Lower leg skin (tissue), 4 donors: ENCODE results near the gene FBXO40. TPM values are rescaled to one million over a fixed set of nuclear protein-coding genes. Genes with fewer than 3 reads are reported as not detected.

Source experiments
- DNase-seq, 2 donors: peaks; one replicate each; pipeline ENCODE4 v3.0.0-alpha.2; 2019; ENCODE audit warnings: low spot score in 2 of 2
- H3K4me3 ChIP-seq: fragments of 200-600 bp; sonication (generic); 2 replicates; pipeline ENCODE4 v1.5.1; 2017; ENCODE audit warnings: mild to moderate bottlenecking, low read depth; ENCODE audit not compliant: poor library complexity, severe bottlenecking
- POLR2A ChIP-seq, 2 donors: fragments of 450-650 bp; IDR thresholded peaks; one replicate each; pipeline ENCODE4 v1.6.1; 2016 to 2017; ENCODE audit warnings: antibody characterized with exemption in 2 of 2, mild to moderate bottlenecking in 1 of 2, moderate library complexity in 1 of 2
- WGBS, 2 donors: methylation state at CpG; one replicate each; pipeline ENCODE4 v1.1.5; 2018; 5-methylcytosine and 5-hydroxymethylcytosine counted together
- intact Hi-C: fragments of 100-400 bp; cut with DNase I; formaldehyde crosslinking; loops from one replicate; pipeline ENCODE4 v1.15.0; 2023; ENCODE audit warnings: low total_unique reads
- total RNA-seq, 4 donors: library from RNA; depleted of rRNA; stranded (reverse); fragments of >200 nt; gene quantifications; one replicate each; pipeline ENCODE4 v1.1.0, GENCODE V29; 2016
- TF ChIP-seq, protein P1 (sequence below), 3 donors: fragments of 450-650 bp; IDR thresholded peaks; one replicate each; pipeline ENCODE4 v1.5.1; 2016; ENCODE audit warnings: antibody characterized with exemption in 3 of 3, mild to moderate bottlenecking in 3 of 3, moderate library complexity in 2 of 3

The FBXO40 gene
- total RNA-seq, 4 donors from 2014 or later = not detected

DNA sequence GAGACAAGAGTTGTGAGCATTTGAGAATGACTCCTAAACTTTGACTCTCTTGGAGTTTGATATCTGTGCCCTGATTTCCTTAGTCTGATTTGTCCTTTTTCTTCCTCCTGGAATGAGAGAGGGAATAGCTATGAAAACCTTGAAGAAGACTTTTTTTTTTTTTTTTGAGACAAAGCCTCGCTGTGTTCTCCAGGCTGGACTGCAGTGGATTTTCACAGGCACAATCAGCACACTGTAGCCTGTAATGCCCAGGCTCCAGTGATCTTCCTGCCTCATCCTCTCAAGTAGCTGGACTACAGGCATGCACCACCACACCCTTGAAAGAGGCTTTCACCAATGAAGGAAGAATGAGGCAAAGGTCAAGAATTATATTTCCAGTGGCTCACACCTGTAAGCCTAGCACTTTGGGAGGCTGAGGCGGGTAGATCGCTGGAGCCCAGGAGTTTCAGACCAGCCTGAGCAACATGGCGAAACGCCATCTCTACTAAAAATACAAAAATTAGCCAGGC is 35.7 kb upstream of the FBXO40 start:
- WGBS, 2 donors = 93 to 97% methylated on average over 5 of the region's 5 CpGs
- TF ChIP-seq POLR2A (IDR thresholded peaks at IDR 0.05) = no peak
- TF ChIP-seq, protein P1, sequence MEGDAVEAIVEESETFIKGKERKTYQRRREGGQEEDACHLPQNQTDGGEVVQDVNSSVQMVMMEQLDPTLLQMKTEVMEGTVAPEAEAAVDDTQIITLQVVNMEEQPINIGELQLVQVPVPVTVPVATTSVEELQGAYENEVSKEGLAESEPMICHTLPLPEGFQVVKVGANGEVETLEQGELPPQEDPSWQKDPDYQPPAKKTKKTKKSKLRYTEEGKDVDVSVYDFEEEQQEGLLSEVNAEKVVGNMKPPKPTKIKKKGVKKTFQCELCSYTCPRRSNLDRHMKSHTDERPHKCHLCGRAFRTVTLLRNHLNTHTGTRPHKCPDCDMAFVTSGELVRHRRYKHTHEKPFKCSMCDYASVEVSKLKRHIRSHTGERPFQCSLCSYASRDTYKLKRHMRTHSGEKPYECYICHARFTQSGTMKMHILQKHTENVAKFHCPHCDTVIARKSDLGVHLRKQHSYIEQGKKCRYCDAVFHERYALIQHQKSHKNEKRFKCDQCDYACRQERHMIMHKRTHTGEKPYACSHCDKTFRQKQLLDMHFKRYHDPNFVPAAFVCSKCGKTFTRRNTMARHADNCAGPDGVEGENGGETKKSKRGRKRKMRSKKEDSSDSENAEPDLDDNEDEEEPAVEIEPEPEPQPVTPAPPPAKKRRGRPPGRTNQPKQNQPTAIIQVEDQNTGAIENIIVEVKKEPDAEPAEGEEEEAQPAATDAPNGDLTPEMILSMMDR (IDR thresholded peaks at IDR 0.05) = no peak
- intact Hi-C loops = no loop called here
- no peak for DNase-seq
- no peak overlapping the region for H3K4me3 ChIP-seq

DNA sequence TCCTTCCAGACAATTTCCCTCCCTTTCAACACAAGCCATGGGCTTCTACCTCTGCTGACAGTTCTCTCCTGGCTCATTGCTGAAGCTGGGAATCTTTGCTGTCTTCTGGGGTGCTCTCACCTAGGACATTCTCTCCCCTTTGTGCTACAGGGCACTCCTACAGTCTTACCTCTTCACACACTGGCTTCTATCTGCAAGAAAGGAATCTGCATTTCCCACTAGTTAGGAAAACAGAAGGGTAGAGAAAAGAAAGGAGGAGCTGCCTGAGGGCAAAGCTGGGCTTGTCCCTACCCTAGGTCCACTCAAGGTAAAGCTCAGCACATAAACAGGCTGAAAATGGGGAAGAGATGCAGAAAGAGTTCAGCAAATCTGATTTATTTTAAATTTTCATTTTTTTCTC is 31.0 kb upstream of the FBXO40 start:
- no peak for DNase-seq
- TF ChIP-seq, protein P1 (IDR thresholded peaks at IDR 0.05) = no peak
- no peak for TF ChIP-seq POLR2A (IDR thresholded peaks at IDR 0.05)
- intact Hi-C loops = no loop called here
- no peak overlapping the region for H3K4me3 ChIP-seq

- no peak overlapping the region for H3K4me3 ChIP-seq
- WGBS, 2 donors = 77 to 87% methylated on average over 9 of the region's 9 CpGs
- TF ChIP-seq, protein P1 (IDR thresholded peaks at IDR 0.05) = no peak
- no peak for TF ChIP-seq POLR2A (IDR thresholded peaks at IDR 0.05)
- DNase-seq = no peak
- intact Hi-C loops = no loop called here
These were observed 26.4 kb upstream of the FBXO40 start for GRCh38 chr3:121566773-121567172.

DNA sequence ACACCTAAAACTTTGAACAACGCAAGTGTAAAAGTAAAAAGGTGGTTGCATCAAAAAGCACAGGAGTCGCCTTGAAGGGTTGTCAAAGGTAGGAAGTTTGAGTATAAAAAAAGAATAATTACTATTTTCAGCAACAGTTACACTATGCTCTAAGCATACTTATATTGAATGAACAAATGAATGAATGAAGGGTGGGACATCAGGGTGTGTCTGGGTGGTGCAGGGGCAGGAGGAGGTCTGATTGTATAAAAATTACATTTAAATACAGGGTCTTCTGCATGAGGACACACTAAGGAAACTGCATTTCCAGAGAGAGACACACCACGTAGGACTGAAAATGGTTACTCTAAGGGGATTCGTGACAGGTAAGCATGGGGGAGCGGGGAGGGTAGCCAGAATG is 25.5 kb upstream of the FBXO40 start, which contains the start of gene ARGFX:
TSS of gene ARGFX (plus strand) at position 301 of the 400 bp plus-strand sequence. CDS start 2,765 bp downstream, outside the sequence.
- no peak within 1 kb of the TSS for H3K4me3 ChIP-seq
- WGBS, 2 donors = 92 to 93% methylated on average over 5 of the region's 5 CpGs
- TF ChIP-seq, protein P1 (IDR thresholded peaks at IDR 0.05) = no peak
- TF ChIP-seq POLR2A (IDR thresholded peaks at IDR 0.05) = no peak
- intact Hi-C loops = no loop called here
- no peak for DNase-seq

DNA sequence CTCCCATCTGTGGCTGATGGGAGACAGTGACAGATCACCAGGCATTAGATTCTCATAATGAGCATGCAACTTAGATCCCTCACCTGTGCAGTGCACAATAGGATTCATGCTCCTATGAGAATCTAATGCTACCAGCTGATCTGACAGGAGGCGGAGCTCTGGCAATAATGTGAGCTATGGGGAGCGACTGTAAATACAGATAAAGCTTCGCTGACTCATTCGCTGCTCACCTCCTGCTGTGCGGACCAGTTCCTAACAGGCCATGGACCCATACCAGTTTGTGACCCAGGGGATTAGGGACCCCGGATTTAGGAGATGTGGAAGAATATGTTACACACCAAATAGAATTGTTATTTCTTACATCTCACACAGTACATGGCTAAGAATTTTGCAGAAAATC is 18.7 kb upstream of the FBXO40 start:
- intact Hi-C loops = no loop called here
- WGBS, 2 donors = 75 to 77% methylated on average over 6 of the region's 6 CpGs
- DNase-seq = no peak
- no peak overlapping the region for H3K4me3 ChIP-seq
- no peak for TF ChIP-seq POLR2A (IDR thresholded peaks at IDR 0.05)

- DNase-seq = no peak
- intact Hi-C loops = no loop called here
- H3K4me3 ChIP-seq = no peak overlapping the region
- TF ChIP-seq POLR2A (IDR thresholded peaks at IDR 0.05) = no peak
- TF ChIP-seq, protein P1 (IDR thresholded peaks at IDR 0.05) = no peak
- WGBS, 2 donors = 51 to 64% methylated on average over 2 of the region's 2 CpGs
These were observed 11.5 kb upstream of the FBXO40 start for GRCh38 chr3:121581691-121582090.
